Esophagus muscularis mucosa (tissue), 2 donors: ENCODE data around the gene SVOPL.

ENCODE experiments used
- EP300 ChIP-seq: sonication (generic); formaldehyde crosslinking; IDR thresholded peaks from one replicate; pipeline ENCODE4 v1.6.1; 2017; ENCODE audit warnings: antibody characterized with exemption
- POLR2A ChIP-seq: fragments of 450-650 bp; IDR thresholded peaks from one replicate; pipeline ENCODE4 v1.6.1; 2017; ENCODE audit warnings: antibody characterized with exemption, moderate library complexity, mild to moderate bottlenecking, low read depth

GRCh38 chr7:138613630-138614029, 87.5 kb downstream of the SVOPL start:
- TF ChIP-seq POLR2A = no peak
- TF ChIP-seq EP300 = no peak
